CD4-positive, alpha-beta memory T cell (primary cell): ENCODE results near the gene NUMA1. TPM values are rescaled to one million over a fixed set of nuclear protein-coding genes. Genes with fewer than 3 reads are reported as not detected.

ENCODE experiments used
- CTCF ChIA-PET: fragments of 350-600 bp; sonication (Branson Sonifier 250); formaldehyde crosslinking; loops from one replicate; lab custom pipeline; 2021; ENCODE audit warnings: inconsistent platforms; ENCODE audit not compliant: partially characterized antibody; lab: Charles Lee
- POLR2A ChIA-PET: fragments of 350-600 bp; sonication (Branson Sonifier 250); formaldehyde crosslinking; loops from one replicate; lab custom pipeline; 2021; ENCODE audit not compliant: partially characterized antibody; lab: Charles Lee
- DNase-seq, 5 donors: peaks; one replicate each; pipeline versions ENCODE4 v3.0.0 to v3.0.0-alpha.2; 2020 to 2022; ENCODE audit warnings: mixed read lengths in 1 of 5
- H3K27ac ChIP-seq: one replicate; pipeline ENCODE4 v1.7.0; 2013; ENCODE audit warnings: low read depth, low read length
- H3K27me3 ChIP-seq: 2 replicates; pipeline ENCODE4 v1.7.0; 2013; ENCODE audit warnings: mild to moderate bottlenecking, low read length, moderate library complexity; ENCODE audit not compliant: insufficient read depth
- H3K36me3 ChIP-seq: 2 replicates; pipeline ENCODE4 v1.7.0; 2013; ENCODE audit warnings: mild to moderate bottlenecking, low read length, moderate library complexity; ENCODE audit not compliant: insufficient read depth
- H3K4me1 ChIP-seq: 2 replicates; pipeline ENCODE4 v1.7.0; 2013; ENCODE audit warnings: mild to moderate bottlenecking, low read length, moderate library complexity; ENCODE audit not compliant: insufficient read depth
- H3K4me3 ChIP-seq, 2 donors: one replicate each; pipeline ENCODE4 v1.7.0; 2013; ENCODE audit warnings: low read length in 2 of 2, mild to moderate bottlenecking in 1 of 2
- H3K9me3 ChIP-seq, 2 donors: one replicate each; pipeline ENCODE4 v1.7.0; 2013; ENCODE audit warnings: low read length in 2 of 2, control low read depth in 1 of 2; ENCODE audit not compliant: control insufficient read depth in 1 of 2
- H3K27ac Mint-ChIP-seq, 7 donors: one replicate each; pipeline ENCODE4 v1.8.0; 2020 to 2021; ENCODE audit warnings: mixed read lengths in 7 of 7, mild to moderate bottlenecking in 6 of 7, inconsistent platforms in 3 of 7, moderate library complexity in 3 of 7
- H3K27me3 Mint-ChIP-seq, 2 donors: one replicate each; pipeline ENCODE4 v1.8.0; 2020 to 2021; ENCODE audit warnings: mixed read lengths in 2 of 2
- H3K36me3 Mint-ChIP-seq, 2 donors: one replicate each; pipeline ENCODE4 v1.8.0; 2020 to 2021; ENCODE audit warnings: mixed read lengths in 2 of 2, inconsistent platforms in 1 of 2, mild to moderate bottlenecking in 1 of 2
- H3K4me1 Mint-ChIP-seq, 4 donors: one replicate each; pipeline ENCODE4 v1.8.0; 2020 to 2021; ENCODE audit warnings: mixed read lengths in 4 of 4, mild to moderate bottlenecking in 1 of 4
- H3K4me3 Mint-ChIP-seq, 8 donors: one replicate each; pipeline ENCODE4 v1.8.0; 2020 to 2021; ENCODE audit warnings: mixed read lengths in 8 of 8, mild to moderate bottlenecking in 7 of 8, moderate library complexity in 6 of 8, inconsistent platforms in 3 of 8
- H3K9me3 Mint-ChIP-seq, 8 donors: one replicate each; pipeline ENCODE4 v1.8.0; 2020 to 2021; ENCODE audit warnings: mixed read lengths in 8 of 8, mild to moderate bottlenecking in 5 of 8, inconsistent platforms in 3 of 8, moderate library complexity in 1 of 8
- intact Hi-C: fragments of 100-400 bp; cut with micrococcal nuclease; formaldehyde crosslinking; loops from one replicate; pipeline ENCODE4 v1.15.1; 2023
- polyA plus RNA-seq, 2 donors: library from polyadenylated mRNA; unstranded; fragments of 300-500 nt; fragmentation: Illumina TruSeq; gene quantifications; one replicate each; pipeline ENCODE4 v1.2.3, GENCODE V29; 2021
- total RNA-seq, 2 experiments: library from RNA; stranded (reverse); gene quantifications; one replicate each; pipeline ENCODE4 v1.2.3, GENCODE V29; 2021

The NUMA1 gene
- total and polyA plus RNA-seq, 4 experiments from 2014 or later, result 4.0 to 380 (median 238) TPM

GRCh38 chr11:72122607-72123006, 42.3 kb upstream of the NUMA1 start:
- Histone ChIP-seq H3K4me1 (no peaks in the 10 kb centered on the region), H3K4me3 (no peak overlapping the region), H3K36me3 (no peaks in the 10 kb centered on the region), H3K9me3 (no peaks in the 10 kb centered on the region), H3K27me3 (no peaks in the 10 kb centered on the region), H3K27ac (no peak overlapping the region)
- Mint-ChIP-seq H3K4me3 (no peak overlapping the region), H3K27ac (no peak overlapping the region), H3K9me3 (peaks cover 0 to 10% (median 7%) of the 10 kb centered on the region in 8 donors), H3K36me3 (no peaks in the 10 kb centered on the region), H3K27me3 (peaks cover 6 to 11% of the 10 kb centered on the region in 2 donors), H3K4me1 (no peaks in the 10 kb centered on the region)
- no peak for DNase-seq
- ChIA-PET CTCF (interaction anchor here (1.2 to 1.9 kb wide), 2 partner anchors 90 to 101 kb away, joined by 3 to 4 read pairs; no protein-coding TSS in a partner anchor), POLR2A (interaction anchor here (2.4 kb wide), 1 partner anchor 10 kb away, joined by 7 read pairs; the partner anchor contains the start of gene ANAPC15)
- intact Hi-C loops, result no loop called here

- Histone ChIP-seq H3K27me3 (no peaks in the 10 kb centered on the region), H3K4me1 (no peaks in the 10 kb centered on the region), H3K27ac (no peak overlapping the region), H3K9me3 (no peaks in the 10 kb centered on the region), H3K4me3 (no peak overlapping the region), H3K36me3 (no peaks in the 10 kb centered on the region)
- intact Hi-C loops, result no loop called here
- peaks cover 0 to 2% (median 0%) of the 10 kb centered on the region in 8 donors for H3K9me3 Mint-ChIP-seq
- no peaks in the 10 kb centered on the region for H3K36me3 Mint-ChIP-seq
- no peak for DNase-seq
- peaks cover 9 to 11% of the 10 kb centered on the region in 2 donors for H3K27me3 Mint-ChIP-seq
- H3K27ac Mint-ChIP-seq, result no peak overlapping the region
- H3K4me1 Mint-ChIP-seq, result no peaks in the 10 kb centered on the region
- no peak overlapping the region for H3K4me3 Mint-ChIP-seq
- POLR2A ChIA-PET, result no interaction called here
- CTCF ChIA-PET, result interaction anchor here (0.7 kb wide), 1 partner anchor 602 kb away, joined by 3 read pairs; no protein-coding TSS in a partner anchor
These were observed 40.6 kb upstream of the NUMA1 start for GRCh38 chr11:72120930-72121329.

- CTCF ChIA-PET, result no interaction called here
These were observed 38.9 kb upstream of the NUMA1 start for GRCh38 chr11:72119198-72119597.

GRCh38 chr11:72116019-72116755, 35.8 kb upstream of the NUMA1 start:
- H3K36me3 Mint-ChIP-seq, result peaks cover 0 to 9% of the 10 kb centered on the region in 2 donors
- DNase-seq, result no peak
- no peak overlapping the region for H3K4me3 Mint-ChIP-seq
- H3K27me3 ChIP-seq, result no peaks in the 10 kb centered on the region
- H3K27ac Mint-ChIP-seq, result peak overlapping the region in 1 of 7 donors; percentile 36
- no peaks in the 10 kb centered on the region for H3K36me3 ChIP-seq
- no peaks in the 10 kb centered on the region for H3K9me3 Mint-ChIP-seq
- H3K27ac ChIP-seq, result no peak overlapping the region
- ChIA-PET POLR2A (no interaction called here), CTCF (no interaction called here)
- peaks cover 7 to 8% of the 10 kb centered on the region in 2 donors for H3K27me3 Mint-ChIP-seq
- H3K9me3 ChIP-seq, result no peaks in the 10 kb centered on the region
- peaks cover 17% of the 10 kb centered on the region for H3K4me1 ChIP-seq
- H3K4me1 Mint-ChIP-seq, result peaks cover 13 to 25% (median 20%) of the 10 kb centered on the region in 4 donors
- intact Hi-C loops, result no loop called here
- H3K4me3 ChIP-seq, result no peak overlapping the region

More at GRCh38 chr11:72119198-72119597, 38.9 kb upstream of the NUMA1 start:
- H3K9me3 Mint-ChIP-seq, result no peaks in the 10 kb centered on the region
- POLR2A ChIA-PET, result interaction anchor here (0.7 kb wide), 1 partner anchor 81 kb away, joined by 3 read pairs; no protein-coding TSS in a partner anchor
- no peak for DNase-seq
- H3K36me3 Mint-ChIP-seq, result no peaks in the 10 kb centered on the region
- no peak overlapping the region for H3K4me3 Mint-ChIP-seq
- no peaks in the 10 kb centered on the region for H3K4me1 Mint-ChIP-seq
- no peak overlapping the region for H3K27ac Mint-ChIP-seq
- Histone ChIP-seq H3K27me3 (no peaks in the 10 kb centered on the region), H3K36me3 (no peaks in the 10 kb centered on the region), H3K27ac (no peak overlapping the region), H3K4me1 (no peaks in the 10 kb centered on the region), H3K9me3 (no peaks in the 10 kb centered on the region), H3K4me3 (no peak overlapping the region)
- intact Hi-C loops, result no loop called here
- H3K27me3 Mint-ChIP-seq, result peaks cover 7 to 11% of the 10 kb centered on the region in 2 donors

GRCh38 chr11:72114570-72114969, 34.2 kb upstream of the NUMA1 start:
- Histone ChIP-seq H3K27ac (no peak overlapping the region), H3K4me1 (peaks cover 18% of the 10 kb centered on the region), H3K9me3 (no peaks in the 10 kb centered on the region), H3K4me3 (no peak overlapping the region), H3K36me3 (no peaks in the 10 kb centered on the region), H3K27me3 (no peaks in the 10 kb centered on the region)
- intact Hi-C loops, result no loop called here
- Mint-ChIP-seq H3K9me3 (no peaks in the 10 kb centered on the region), H3K36me3 (peaks cover 9 to 14% of the 10 kb centered on the region in 2 donors), H3K4me1 (peaks cover 15 to 34% (median 23%) of the 10 kb centered on the region in 4 donors), H3K4me3 (no peak overlapping the region), H3K27me3 (peaks cover 3 to 4% of the 10 kb centered on the region in 2 donors), H3K27ac (peak overlapping the region in 5 of 7 donors; percentile 5 to 99 (median 71))
- DNase-seq, result no peak
- ChIA-PET CTCF (interaction anchor here (1.3 to 3.5 kb wide), 2 partner anchors 29 to 89 kb away, joined by 3 to 11 read pairs; no protein-coding TSS in a partner anchor), POLR2A (no interaction called here)

- DNase-seq, result no peak
- Histone ChIP-seq H3K27me3 (no peaks in the 10 kb centered on the region), H3K9me3 (no peaks in the 10 kb centered on the region), H3K36me3 (no peaks in the 10 kb centered on the region), H3K4me3 (peak overlapping the region; percentile 79 to 97), H3K4me1 (peaks cover 18% of the 10 kb centered on the region), H3K27ac (peak overlapping the region; percentile 97)
- H3K36me3 Mint-ChIP-seq, result peaks cover 9 to 16% of the 10 kb centered on the region in 2 donors
- H3K27ac Mint-ChIP-seq, result peak overlapping the region; percentile 98 to 100 (median 99)
- CTCF ChIA-PET, result interaction anchor here (0.8 to 3.5 kb wide), 7 partner anchors 9 to 110 kb away, joined by 3 to 11 read pairs (median 5); no protein-coding TSS in a partner anchor
- peaks cover 2 to 3% of the 10 kb centered on the region in 2 donors for H3K27me3 Mint-ChIP-seq
- intact Hi-C loops, result loop anchor here (1.0 to 2.0 kb wide), 6 partner anchors 10 to 185 kb away; partner anchors contain the start of genes LAMTOR1, LRRC51, NUMA1 and XNDC1N
- POLR2A ChIA-PET, result interaction anchor here (0.7 to 3.9 kb wide), 23 partner anchors 10 to 681 kb away, joined by 3 to 64 read pairs (median 5); partner anchors contain the start of genes IL18BP, INPPL1, LAMTOR1 and RNF121
- peak overlapping the region; percentile 96 to 99 (median 97) for H3K4me3 Mint-ChIP-seq
- H3K9me3 Mint-ChIP-seq, result no peaks in the 10 kb centered on the region
- peaks cover 15 to 34% (median 23%) of the 10 kb centered on the region in 4 donors for H3K4me1 Mint-ChIP-seq
These were observed 32.9 kb upstream of the NUMA1 start for GRCh38 chr11:72112978-72113808.
